ENCODE data around the gene SPATA33.

- TF ChIP-seq CTCF (IDR thresholded peaks at IDR 0.05) (no peak), CHD4 (IDR thresholded peaks at IDR 0.05; ENCODE audit: borderline replicate concordance) (no peak), NPAS2 (CRISPR knock-in tag; IDR thresholded peaks at IDR 0.05; ENCODE audit: borderline replicate concordance) (no peak), MAX (IDR thresholded peaks at IDR 0.05) (no peak), CBX8 (IDR thresholded peaks at IDR 0.05) (no peak), SMC3 (IDR thresholded peaks at IDR 0.05) (no peak), POLR2A (IDR thresholded peaks at IDR 0.05; ENCODE audit: low read length) (no peak), ZNF302 (CRISPR knock-in tag; IDR thresholded peaks at IDR 0.05) (no peak), ZC3H11A (IDR thresholded peaks at IDR 0.05) (no peak), REST (IDR thresholded peaks at IDR 0.05) (no peak), EP300 (IDR thresholded peaks at IDR 0.05) (no peak), RFX5 (IDR thresholded peaks at IDR 0.05) (no peak), HMGXB4 (CRISPR knock-in tag; IDR thresholded peaks at IDR 0.05; ENCODE audit: borderline replicate concordance) (no peak), RAD21 (conservative IDR thresholded peaks at IDR 0.05 in 1 of 2, IDR thresholded peaks at IDR 0.05 in 1 of 2) (no peak)
Measured at GRCh38 chr16:89607937-89608740, 49.5 kb upstream of the SPATA33 start.

Measured in A549 (cell line).